ENCODE data around the gene ZC3H7A.

The ZC3H7A gene

DNA sequence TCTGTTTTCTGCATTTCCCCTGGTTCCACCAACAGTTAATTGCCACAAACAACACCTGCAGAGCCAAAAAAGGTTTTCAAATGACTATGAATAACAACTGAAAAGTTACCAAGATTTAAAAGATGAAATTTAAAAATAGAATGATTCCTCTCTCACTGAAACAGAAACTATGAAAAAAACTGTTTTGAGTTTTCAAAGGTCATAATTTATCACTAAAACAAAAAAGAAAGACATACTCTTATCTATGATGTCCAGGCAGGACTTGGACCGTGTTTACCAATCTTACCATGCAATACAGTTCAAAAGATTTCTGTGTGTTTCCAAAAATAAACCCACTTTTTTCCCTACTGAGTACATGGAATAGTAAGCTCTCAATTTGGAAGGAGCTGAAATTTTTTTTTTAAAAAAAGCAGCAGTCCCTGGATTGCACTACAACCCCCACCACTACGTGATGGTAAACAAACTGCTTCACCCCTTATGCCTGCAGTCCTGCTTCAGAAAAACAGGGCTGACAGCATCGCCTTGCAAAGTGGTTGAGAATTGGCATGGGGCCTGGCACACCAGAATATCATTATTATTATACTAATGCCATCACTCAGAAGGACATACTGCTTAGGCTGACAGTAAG, 62.9 kb downstream of the ZC3H7A start:
- peak; percentile 89 for DNase-seq

DNA sequence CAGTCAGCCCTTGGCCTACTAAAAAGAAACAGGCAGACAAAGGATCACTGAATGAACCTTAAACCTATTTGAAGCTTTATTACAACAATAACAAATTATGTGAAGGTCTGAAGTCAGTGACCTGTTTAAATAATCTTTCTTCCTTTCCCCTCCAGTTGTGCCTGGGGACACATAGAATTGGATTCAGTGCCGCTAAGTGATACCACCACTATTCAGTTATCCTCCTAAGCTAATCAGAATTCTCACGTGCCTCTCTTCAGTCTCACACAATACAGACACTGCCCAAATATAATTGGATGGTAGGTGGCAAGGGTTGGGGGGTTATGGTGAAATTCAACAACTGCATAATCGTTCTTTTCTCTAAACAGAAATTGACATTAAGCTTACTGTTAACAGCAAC, 65.8 kb downstream of the ZC3H7A start:
- no peak for DNase-seq

- DNase-seq = no peak
Observed at GRCh38 chr16:11729787-11730186, 67.3 kb downstream of the ZC3H7A start.

DNA sequence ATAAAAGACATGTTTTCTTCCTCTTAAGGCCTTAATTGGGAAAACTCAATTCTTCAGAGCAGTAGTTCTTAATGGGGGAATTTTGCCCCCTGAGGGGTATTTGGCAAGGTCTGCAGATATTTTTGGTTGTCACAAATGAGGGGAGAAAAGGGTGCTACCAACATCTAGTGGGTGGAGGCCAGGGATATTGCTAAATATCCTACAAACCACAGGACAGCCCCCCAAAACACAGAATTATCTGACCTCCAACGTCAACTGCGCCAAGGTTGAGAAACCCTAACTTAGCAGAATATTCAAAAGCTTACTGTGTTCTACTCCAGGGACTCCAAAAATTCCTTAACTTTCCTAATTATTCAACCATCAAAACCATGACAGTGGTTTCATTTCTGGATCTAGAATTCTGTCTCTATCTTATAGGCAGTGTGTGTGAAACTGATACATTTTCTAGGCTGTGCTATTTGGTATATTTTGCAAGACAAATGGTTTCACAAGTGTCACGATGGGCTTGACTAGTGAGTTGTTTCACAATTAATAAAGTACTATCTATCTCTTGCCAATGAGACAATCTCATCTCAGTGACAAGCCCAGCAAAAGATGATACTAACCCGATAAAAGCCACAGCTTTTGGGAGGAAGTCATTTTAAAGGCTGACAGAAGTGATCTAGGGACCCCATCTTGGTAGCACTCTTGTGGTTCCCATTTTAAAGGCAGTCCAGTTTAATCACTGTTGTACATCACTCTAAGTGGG, 69.1 kb downstream of the ZC3H7A start:
- peak; percentile 72 for DNase-seq

GRCh38 chr16:11726008-11726407, 71.0 kb downstream of the ZC3H7A start:
- no peak for DNase-seq

- DNase-seq = no peak
Observed at GRCh38 chr16:11725457-11725856, 71.6 kb downstream of the ZC3H7A start.

GRCh38 chr16:11722468-11722808, 74.6 kb downstream of the ZC3H7A start:
- no peak for DNase-seq

DNA sequence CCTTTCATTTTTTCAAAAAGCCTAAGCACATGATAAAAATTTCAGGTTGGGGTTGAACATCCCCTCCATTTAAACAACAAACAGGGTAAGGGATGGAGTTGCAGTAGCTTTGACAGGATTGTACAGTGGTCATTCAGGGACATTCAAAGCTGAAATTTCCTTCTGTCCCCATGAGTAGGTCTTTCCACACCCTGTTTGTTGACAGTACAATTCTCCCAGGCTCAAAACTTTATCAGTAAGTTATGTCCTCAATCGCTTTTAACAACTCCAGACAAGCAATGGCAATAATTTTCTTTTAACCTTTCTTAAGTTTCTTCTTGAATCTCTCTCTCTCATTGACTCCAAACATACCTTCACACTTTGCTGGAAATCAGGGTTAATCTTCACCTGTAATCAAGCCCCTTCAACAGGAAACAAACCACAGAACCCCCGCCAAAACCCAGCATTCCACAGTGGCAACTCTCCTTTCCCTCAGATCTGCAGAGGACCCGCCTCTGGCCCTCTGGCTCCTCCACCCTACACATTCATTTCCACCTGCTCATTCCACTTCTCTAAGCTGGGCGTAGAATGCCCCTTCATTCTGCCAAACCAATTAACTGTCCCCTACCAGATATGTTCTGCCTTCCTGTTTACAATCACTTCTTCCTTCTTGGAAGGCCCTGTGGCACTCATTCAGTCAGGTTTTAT, 75.1 kb downstream of the ZC3H7A start:
- DNase-seq = no peak

GRCh38 chr16:11719762-11720161, 77.3 kb downstream of the ZC3H7A start:
- DNase-seq = no peak

GRCh38 chr16:11719171-11719570, 77.9 kb downstream of the ZC3H7A start:
- DNase-seq = no peak

DNA sequence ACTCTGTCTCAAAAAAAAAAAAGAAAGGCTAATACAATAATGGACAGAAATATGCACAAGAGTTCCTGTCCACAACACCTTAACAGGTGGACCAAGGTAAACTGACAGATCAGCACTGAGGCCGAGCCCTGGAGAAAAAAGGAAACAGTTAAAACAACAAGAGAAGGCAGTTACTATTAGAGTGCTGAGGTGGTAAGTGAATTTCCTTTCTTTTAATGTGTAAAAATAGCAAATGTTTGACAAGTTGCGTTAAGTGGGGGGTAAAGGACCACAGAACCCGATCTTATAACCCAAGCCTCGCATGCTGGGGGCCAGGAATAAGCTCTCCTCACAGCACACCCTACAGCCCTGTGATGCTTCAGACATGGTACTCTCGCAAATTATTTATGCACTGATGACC, 79.2 kb downstream of the ZC3H7A start:
- no peak for DNase-seq

GRCh38 chr16:11716336-11716735, 80.7 kb downstream of the ZC3H7A start:
- DNase-seq = no peak

DNA sequence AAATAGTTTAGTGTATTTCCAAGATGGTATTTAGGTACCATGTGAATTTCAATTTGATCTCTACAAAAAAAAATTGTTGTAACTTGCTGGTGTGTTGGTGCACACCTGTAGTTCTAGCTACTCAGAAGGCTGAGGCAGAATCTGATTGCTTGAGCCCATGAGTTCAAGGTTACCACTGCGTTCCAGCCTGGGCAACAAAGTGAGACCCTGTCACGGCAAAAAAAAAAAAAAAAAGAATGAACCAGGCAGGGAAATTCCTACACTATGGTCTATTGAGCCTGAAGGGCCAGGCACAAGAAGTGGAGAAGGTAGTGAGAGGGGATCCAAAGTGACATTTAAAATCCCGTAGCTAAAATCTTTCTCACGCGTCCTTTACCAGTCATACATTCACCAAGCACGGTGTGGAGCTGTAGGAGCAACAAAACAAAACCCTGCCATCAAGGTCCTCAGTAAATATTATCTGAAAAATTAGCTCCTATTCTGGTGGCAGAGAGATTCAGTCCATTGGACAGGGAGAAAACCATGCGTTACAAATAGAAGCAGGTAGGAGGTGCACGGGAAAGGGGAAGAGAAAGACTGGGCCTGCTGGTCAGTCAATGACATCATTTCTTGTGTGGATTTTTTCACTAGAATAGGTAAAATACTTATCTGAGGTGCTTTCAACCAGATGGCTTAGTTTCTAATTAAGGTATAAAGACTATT, 81.7 kb downstream of the ZC3H7A start:
- no peak for DNase-seq

- no peak for DNase-seq
Observed at GRCh38 chr16:11712122-11712521, 84.9 kb downstream of the ZC3H7A start.

DNA sequence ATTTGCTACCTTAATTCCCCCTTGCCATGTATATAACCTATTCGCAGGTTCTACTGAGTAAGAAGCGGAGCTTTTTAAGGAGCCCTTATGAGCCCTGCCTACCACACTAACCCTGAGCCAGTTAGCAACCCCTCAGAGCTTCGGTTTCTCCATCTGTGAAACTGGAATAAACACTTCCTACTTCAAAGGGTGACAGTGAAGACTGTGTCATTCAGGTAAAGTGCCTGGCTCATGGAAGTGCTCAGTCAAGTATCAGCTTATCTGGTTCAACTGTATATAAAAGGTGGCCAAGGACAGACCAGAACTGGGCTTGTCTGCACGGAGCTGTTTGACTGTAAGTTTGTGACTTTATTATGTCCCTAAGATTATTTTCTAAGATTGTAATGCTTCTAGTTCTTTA, 85.4 kb downstream of the ZC3H7A start:
- no peak for DNase-seq

GRCh38 chr16:11708421-11708820, 88.6 kb downstream of the ZC3H7A start:
- no peak for DNase-seq

DNA sequence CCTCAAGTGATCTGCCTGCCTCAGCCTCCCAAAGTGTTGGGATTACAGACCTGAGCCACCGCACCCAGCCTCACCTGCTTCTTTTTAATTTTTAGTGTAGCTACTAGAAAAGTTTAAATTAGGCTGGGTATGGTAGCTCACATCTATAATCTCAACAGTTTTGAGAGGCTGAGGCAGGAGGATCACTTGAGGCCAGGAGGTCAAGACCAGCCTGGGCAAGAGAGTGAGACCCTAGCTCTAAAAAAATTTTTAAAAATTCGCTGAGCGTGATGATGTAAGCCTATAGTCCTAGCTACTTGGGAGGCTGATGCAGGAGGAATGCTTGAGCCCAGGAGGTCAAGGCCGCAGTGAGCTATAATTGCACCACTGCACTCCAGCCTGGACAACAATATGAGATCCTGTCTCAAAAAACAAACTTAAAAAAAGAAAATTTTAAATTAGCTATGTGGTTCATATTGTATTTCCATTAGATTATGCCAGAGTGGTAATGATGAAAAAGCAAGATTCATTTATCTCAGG, 89.3 kb downstream of the ZC3H7A start:
- DNase-seq = no peak

GRCh38 chr16:11706180-11706742, 90.8 kb downstream of the ZC3H7A start:
- no peak for DNase-seq

DNA sequence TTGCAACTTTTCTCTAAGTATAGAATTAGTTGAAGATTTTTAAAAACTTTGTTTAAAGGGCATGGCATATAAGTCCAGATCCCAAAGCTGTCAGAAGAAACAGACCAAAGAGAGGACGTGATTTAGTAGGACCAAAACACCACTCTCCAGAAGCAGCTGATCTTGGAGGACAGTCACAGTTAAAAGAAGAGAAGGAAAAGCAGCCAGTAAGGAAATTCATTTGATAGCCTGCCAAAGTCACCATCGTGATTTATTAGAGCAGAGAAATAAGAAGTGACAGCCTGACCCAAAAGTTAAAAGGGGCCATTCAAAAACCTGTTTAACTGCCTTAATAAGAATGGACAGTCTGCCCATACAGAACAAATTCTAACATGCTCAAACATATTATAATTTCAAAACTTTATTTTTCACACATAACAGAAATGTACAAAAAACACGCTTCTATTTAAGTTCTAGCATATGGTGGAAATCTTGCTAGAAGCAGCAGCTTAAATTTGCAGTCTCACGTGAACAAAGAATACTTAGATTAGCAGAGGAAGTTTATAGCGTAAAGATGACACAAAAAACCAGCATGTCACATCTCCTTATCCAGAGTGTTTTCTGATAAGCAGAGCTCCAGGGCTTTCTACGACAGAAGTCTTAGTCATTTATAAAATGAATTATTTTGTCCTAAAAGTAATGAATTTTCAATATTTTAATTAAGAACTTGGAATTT, 91.6 kb downstream of the ZC3H7A start:
- peak; percentile 49 for DNase-seq

Measured in OCI-M1 (cell line).